GM18867 (cell line): ENCODE measurements around the gene FIGLA.

Experiments
- ATAC-seq: cut with Tn5 transposase; IDR thresholded peaks from one replicate; pipeline ENCODE4 v1.9.1; 2021; ENCODE audit warnings: mild to moderate bottlenecking, moderate library complexity; ENCODE audit not compliant: unreplicated experiment

The FIGLA gene

DNA sequence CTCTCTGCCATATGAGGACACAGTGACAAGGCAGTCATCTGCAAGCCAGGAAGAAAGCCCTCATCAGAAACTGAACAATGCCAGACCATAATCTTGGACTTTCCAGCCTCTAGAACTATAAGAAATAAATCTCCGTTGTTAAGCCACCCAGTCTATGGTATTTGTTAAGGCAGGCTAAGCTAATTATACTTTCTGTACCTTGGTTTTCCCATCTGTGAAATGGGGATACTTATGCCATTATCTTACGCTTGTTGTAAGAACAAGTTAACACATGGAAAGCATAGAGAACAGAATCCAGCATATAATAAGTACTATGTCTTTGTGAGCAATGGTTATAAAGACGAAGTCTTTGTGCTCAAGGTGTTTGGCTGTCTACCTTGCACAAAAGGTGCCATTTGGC lies 14.2 kb downstream of the FIGLA start:
- ATAC-seq = no peak

- ATAC-seq = no peak
Observed at GRCh38 chr2:70775141-70775540, 15.3 kb downstream of the FIGLA start.

DNA sequence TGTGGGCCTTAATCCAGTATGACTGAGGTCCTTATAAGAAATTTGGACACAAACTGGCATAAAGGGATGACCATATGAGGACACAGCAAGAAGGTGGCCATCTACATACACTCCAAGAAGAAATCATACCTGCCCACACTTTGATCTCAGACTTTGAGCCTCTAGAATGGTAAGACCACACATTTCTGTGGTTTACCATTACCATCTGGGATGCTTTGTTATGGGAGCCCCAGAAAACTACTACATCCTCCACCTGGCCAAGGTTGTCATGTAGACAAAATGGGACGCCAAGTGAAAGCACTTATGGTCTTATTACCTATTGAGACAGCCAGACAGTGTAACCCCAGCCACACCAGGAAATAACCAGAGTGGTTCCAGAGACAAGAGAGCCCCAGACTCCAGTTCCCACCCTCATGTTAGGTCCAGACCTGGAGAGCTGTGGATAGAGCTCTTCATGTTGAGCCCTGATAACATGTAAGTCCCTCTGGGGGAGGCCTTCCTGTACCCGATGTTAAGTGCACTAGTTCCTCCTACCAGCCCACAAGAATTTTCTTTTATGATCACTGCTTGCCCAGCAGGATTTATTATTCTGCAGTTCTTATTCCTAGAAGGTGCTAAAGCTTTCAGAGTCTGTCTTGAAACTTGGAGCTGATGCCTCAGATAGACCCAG lies 17.8 kb downstream of the FIGLA start:
- ATAC-seq = no peak

DNA sequence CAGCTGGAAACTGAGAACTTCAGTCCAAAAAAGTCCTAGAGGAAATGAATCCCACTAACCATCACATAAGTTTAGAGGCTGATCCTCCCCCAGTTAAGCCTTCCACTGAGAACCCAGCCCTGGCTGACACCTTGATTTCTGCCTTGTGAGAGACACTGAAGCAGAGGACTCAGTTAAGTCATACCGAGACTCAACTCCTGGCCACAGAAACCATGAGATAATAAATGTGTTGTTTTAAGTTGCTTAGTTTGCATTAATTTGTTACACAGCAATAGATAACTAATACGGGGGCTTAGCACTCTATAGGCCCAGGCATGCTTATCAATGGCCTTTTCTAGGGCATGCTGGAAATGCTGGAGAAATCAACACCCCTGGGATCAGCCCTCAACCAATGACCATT lies 19.0 kb downstream of the FIGLA start:
- ATAC-seq = peak; percentile 85

- no peak for ATAC-seq
Observed at GRCh38 chr2:70769450-70769849, 21.0 kb downstream of the FIGLA start.

DNA sequence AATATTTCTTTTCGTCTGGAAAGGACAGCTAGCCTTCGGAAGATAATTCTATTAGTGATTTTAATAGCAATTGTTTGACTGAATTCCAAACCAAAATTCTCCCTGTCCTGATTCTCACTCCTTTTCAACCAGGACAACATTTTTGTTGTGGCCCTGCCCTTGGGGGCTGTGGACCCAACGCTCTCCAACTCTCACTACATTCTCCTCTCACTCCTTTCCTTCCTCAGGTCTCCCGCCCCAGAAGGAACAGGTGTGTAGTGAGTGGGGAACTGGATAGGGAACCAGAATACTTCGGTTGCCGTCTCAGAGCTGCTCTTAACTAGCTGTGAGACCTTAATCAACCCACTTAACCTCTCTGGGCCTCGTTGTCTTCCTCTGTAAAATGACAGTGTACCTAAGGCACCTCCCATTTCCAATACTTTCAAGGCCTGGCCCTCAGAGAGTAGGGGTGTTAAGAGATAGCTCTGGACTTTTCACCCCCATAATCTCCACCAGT lies 21.8 kb downstream of the FIGLA start:
- no peak for ATAC-seq

DNA sequence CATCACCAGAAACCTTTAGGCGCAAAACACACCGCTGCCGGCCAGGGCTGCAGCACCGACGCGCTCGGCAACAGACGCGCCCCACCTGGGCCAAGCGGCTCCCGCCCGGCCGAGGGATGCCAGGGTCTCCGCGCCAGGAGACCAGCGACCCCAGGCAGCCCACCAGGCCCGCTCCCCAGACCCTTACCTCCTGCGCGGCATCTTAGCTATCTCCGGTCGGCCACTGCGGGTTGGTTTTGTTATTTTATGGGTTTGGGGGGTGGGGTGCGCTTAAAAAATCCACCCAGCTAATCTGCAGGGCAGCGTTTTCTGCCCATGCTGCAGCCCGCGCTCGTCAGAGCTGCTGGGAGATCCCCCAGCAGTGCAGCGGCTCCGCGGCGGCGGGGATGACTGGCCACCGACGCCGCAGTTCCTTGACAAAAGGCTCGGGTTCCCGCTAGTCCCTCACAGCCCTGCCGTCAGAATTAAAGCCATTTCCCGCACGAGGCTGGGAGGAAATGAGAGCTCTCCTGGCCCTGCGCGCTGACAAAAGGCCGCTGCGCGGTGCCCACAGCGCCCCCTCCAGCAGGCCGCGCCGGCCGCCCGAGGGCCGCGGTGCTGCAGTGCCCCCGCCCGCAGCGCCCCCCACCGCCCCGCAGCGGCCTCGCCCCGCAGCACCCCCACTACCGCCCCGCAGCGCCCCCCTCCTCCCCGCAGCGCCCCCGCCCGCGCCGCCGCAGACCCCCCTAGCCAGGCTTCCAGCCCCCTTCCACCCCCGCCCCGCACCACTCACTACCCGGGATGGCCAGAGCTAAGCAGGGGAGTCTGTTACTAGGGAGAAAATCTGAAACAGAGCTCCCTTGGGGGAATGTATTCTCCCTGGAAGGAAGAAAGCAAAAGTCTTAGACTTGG lies 22.5 kb downstream of the FIGLA start, which contains the start of gene ADD2:
Gene ADD2 (minus strand): TSS at position 502 of the 891 bp plus-strand sequence. CDS start 61,792 bp downstream, outside the sequence.
- no peak for ATAC-seq

DNA sequence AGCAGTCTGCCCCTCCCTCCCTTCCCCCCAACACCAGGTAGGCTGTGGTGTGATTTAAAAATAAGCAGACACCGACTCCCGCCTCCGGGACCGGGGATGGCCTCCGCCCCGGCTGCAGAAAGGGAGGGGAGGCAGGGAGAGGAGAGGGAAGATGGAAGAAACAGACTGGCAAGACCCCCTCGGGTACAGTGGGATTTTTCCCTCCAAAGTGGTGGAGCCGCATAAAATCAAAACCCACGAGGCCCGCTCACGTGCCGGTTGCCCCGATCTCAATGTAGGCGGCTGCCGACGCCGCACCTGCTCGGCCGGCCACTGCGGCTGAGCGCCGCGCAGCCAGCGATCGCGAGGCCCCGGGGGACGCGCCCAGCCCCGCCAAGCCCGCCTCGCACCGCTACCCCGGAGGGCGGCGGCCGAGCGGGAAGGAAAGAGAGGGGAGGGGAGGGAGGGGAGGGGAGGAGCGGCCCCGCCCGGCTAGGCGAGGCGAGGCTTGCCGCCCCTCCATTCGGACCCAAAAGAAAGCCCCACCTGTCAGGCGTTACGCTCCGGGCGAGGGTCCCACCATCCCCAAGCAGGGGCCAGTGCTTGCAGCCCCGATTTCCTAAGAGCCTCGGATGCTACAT lies 23.3 kb downstream of the FIGLA start:
- no peak for ATAC-seq

- no peak for ATAC-seq
Observed at GRCh38 chr2:70766357-70767078, 23.9 kb downstream of the FIGLA start.

DNA sequence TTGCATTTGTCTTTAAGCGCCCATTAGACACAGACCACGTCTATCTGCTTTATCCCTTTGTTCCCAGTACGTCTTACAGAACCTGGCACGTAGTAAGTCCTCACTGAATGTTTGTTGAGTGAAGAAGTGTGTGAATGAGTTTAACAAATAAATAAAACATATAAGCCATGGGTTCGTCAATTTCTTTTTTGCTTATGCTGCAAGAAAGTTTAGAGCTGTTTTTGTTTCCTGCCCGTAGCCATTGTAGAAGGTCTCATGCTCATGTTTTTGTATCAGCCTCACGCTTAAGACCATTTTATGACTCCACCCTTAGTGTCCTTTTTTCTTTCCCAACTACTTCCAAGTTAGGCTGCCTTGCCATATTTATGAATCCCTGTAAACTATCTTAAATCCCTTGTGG lies 24.9 kb downstream of the FIGLA start:
- no peak for ATAC-seq

DNA sequence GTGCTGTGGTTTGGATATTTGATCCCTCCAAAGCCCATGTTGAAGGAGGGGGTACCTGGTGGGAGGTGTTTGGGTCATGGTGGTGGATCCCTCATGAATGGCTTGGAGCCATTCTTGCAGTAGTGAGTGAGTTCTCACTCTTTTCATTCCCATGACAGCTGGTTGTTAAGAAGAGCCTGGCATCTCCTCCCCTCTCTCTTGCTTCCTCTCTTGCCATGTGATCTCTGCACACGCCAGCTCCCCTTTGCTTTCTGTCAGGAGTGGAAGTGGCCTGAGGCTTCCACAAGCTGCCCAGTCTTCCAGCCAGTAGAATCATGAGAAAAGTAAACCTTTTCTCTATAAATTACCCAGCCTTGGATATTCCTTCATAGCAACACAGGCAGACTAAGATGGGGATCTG lies 31.0 kb downstream of the FIGLA start:
- ATAC-seq = no peak

- ATAC-seq = no peak
Observed at GRCh38 chr2:70757966-70758365, 32.5 kb downstream of the FIGLA start.

DNA sequence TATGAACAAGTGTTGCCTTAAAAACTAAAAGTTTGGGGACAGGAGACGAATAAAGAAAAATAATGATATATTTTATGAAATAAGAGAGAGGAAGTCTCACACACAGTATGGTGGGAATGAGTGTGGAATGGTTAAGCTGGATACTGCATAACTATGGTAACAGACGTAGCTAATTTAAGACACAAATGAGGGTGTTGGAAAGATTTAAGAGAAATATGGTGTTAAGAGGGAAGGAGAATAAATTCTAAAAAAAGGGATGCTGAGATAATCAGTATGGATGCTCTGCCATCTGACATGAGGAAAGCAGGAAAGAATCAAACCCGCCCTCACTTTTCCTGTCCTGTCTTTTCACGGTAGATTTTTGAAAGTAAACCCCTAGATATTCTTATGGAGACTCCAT lies 33.1 kb downstream of the FIGLA start:
- no peak for ATAC-seq

- no peak for ATAC-seq
Observed at GRCh38 chr2:70756128-70756527, 34.3 kb downstream of the FIGLA start.

GRCh38 chr2:70753902-70754301 lies 36.5 kb downstream of the FIGLA start:
- ATAC-seq = no peak

DNA sequence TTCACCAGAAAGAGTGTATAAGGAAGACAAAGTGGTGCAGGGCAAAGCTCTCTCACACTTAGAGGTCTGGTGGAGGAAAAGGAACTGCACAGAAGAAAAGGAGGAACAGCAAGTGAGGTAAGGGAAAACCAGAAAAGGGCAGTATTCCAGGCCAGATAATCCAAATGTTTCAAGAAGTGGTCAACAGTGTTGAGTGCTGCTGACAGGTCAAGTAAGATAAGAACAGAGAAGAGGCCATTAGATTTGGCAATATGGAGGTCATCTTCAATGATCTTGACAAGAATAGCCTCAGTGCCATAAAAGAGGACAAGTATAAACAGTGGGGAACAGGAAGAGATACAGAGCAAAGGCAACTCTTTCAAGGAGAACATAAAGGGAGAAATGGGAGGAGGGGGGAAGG lies 37.4 kb downstream of the FIGLA start:
- no peak for ATAC-seq

GRCh38 chr2:70752396-70752795 lies 38.0 kb downstream of the FIGLA start:
- no peak for ATAC-seq

- ATAC-seq = no peak
Observed at GRCh38 chr2:70751881-70752280, 38.6 kb downstream of the FIGLA start.

DNA sequence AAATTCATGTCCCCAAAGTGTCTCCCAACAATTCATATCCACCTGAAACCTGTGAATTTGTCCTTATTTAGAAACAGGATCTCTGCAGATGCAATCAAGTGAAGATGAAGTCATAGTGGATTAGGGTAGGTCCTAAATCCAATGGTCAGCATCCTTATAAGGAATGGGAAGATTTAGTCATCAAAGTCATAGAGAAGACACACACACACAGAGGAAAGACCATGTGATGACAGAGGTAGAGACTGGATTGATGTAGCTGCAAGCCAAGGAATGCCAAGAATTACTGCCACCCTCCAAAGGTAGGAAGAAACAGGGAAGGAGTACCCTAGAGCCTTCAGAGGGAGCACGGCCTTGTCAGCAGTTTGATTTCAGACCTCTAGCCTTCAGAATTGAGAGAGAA lies 40.1 kb downstream of the FIGLA start:
- no peak for ATAC-seq

DNA sequence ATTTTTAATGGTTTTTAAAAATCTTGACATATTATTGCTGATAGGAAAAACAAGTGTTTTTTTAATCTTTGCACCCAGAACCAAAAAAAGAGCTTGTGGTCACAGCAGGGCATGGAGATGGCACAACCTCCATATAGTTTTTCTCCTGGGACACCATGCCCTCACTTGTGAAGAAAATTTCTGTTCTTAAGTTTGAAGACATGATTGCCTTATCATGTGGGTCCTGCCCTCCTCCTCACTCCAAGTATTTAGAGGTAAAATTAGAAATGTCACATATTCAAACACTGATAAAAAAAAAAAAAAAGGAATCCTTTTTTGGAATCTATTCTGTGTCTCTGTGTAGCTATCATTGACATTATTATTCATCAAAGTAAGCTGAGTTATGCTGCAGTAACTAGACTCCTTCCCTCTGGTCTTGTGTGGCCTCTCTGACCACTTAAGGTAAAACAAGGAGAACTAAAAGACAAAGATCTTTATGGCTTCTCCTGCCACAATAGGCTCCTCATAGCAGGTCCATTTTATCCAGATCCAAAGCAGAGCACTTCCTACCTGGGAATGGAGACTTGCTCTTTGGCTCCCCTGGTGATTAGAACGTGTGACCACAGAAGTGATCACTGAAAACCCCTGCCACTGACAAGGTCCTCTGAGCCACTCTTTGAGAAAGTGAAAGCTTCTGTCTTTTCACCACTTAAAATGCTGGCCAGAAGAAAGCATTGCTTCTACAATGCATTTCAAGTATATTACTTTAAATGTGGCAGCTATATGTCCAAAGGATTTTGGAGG lies 42.2 kb downstream of the FIGLA start:
- ATAC-seq = no peak
